AG04449 (cell line): ENCODE results near the gene CYP26B1.
"Not testable (repeated sequence)": the region's sequence is repeated elsewhere in the genome, so short reads cannot be mapped to it uniquely, and the experiment has no call there.

Experiments used
- CTCF ChIA-PET: fragments of 350-600 bp; formaldehyde crosslinking; extraction: SDS; loops from one replicate; lab custom pipeline; 2021; ENCODE audit warnings: antibody characterized with exemption; lab: Yijun Ruan, JAX
- POLR2A ChIA-PET: fragments of 400-600, 350-600 bp; formaldehyde crosslinking; extraction: SDS; loops from one replicate; lab custom pipeline; 2020; ENCODE audit warnings: antibody characterized with exemption, inconsistent platforms; lab: Yijun Ruan, JAX
- DNase-seq: peaks from one replicate; pipeline ENCODE4 v3.0.0-alpha.2; 2010; ENCODE audit warnings: low read depth, low spot score
- H3K4me3 ChIP-seq: 2 replicates; pipeline ENCODE4 v1.5.1; 2011; ENCODE audit warnings: low read depth, mild to moderate bottlenecking, control low read depth, low read length
- CTCF ChIP-seq: IDR thresholded peaks from one replicate; pipeline ENCODE4 v1.5.1; 2011; ENCODE audit warnings: mild to moderate bottlenecking, moderate library complexity, low read length, control low read depth, inconsistent platforms; ENCODE audit not compliant: insufficient read depth; ENCODE audit errors: missing control alignments

CYP26B1 gene

GRCh38 chr2:72092111-72092510, 55.6 kb downstream of the CYP26B1 start:
- no peak for DNase-seq
- ChIA-PET POLR2A (no interaction called here), CTCF (no interaction called here)
- no peak for TF ChIP-seq CTCF
- H3K4me3 ChIP-seq, result no peak overlapping the region

- POLR2A ChIA-PET, result no interaction called here
- no peak overlapping the region for H3K4me3 ChIP-seq
- no peak for TF ChIP-seq CTCF
- no peak for DNase-seq
- CTCF ChIA-PET, result no interaction called here
These were observed 56.7 kb downstream of the CYP26B1 start for GRCh38 chr2:72090781-72091482.

GRCh38 chr2:72090271-72090720, 57.4 kb downstream of the CYP26B1 start:
- POLR2A ChIA-PET, result no interaction called here
- CTCF ChIA-PET, result no interaction called here
- DNase-seq, result no peak
- no peak for TF ChIP-seq CTCF
- H3K4me3 ChIP-seq, result no peak overlapping the region

GRCh38 chr2:72089537-72089936, 58.1 kb downstream of the CYP26B1 start:
- ChIA-PET POLR2A (no interaction called here), CTCF (no interaction called here)
- DNase-seq, result no peak
- H3K4me3 ChIP-seq, result no peak overlapping the region
- TF ChIP-seq CTCF, result no peak

GRCh38 chr2:72089028-72089427, 58.6 kb downstream of the CYP26B1 start:
- ChIA-PET POLR2A (no interaction called here), CTCF (no interaction called here)
- no peak overlapping the region for H3K4me3 ChIP-seq
- DNase-seq, result no peak
- no peak for TF ChIP-seq CTCF

- POLR2A ChIA-PET, H3K4me3 ChIP-seq, CTCF ChIA-PET, DNase-seq: not testable (repeated sequence)
These were observed 60.6 kb downstream of the CYP26B1 start for GRCh38 chr2:72086871-72087633.

- no peak for TF ChIP-seq CTCF
- CTCF ChIA-PET, result no interaction called here
These were observed 62.1 kb downstream of the CYP26B1 start for GRCh38 chr2:72085513-72085912.

More at GRCh38 chr2:72085513-72085912, 62.1 kb downstream of the CYP26B1 start:
- H3K4me3 ChIP-seq, result no peak overlapping the region
- no peak for DNase-seq
- POLR2A ChIA-PET, result no interaction called here
